Activated T-cell treated with anti-CD3 and anti-CD28 coated beads, Interleukin-2, amount 50 U/mL, for 72 hours (primary cell): ENCODE data around the gene VAV2. TPM values are rescaled to one million over a fixed set of nuclear protein-coding genes. Genes with fewer than 3 reads are reported as not detected.
"Not testable (repeated sequence)": the region's sequence is repeated elsewhere in the genome, so short reads cannot be mapped to it uniquely, and the experiment has no call there.

Experiments used
- ATAC-seq, 2 donors: fragments of 150-1000 bp; cut with Tn5 transposase; replicated peaks in 1 of 2; 2 replicates each; pipeline ENCODE4 v1.10.0; 2021; ENCODE audit warnings: moderate library complexity in 2 of 2, mild to moderate bottlenecking in 1 of 2
- DNase-seq, 2 donors: peaks; one replicate each; pipeline ENCODE4 v3.0.0; 2021 to 2022; ENCODE audit warnings: mixed read lengths in 1 of 2
- H3K27ac Mint-ChIP-seq: one replicate; pipeline ENCODE4 v1.8.0; 2022; ENCODE audit warnings: mild to moderate bottlenecking, moderate library complexity, mixed read lengths
- H3K27me3 Mint-ChIP-seq: one replicate; pipeline ENCODE4 v1.8.0; 2022; ENCODE audit warnings: low read depth, mixed read lengths
- H3K36me3 Mint-ChIP-seq, 2 donors: one replicate each; pipeline ENCODE4 v1.8.0; 2022; ENCODE audit warnings: mixed read lengths in 2 of 2, mild to moderate bottlenecking in 1 of 2; ENCODE audit not compliant: insufficient read depth in 2 of 2
- H3K4me1 Mint-ChIP-seq: one replicate; pipeline ENCODE4 v1.8.0; 2022; ENCODE audit warnings: low read depth, mixed read lengths
- H3K4me3 Mint-ChIP-seq, 2 donors: one replicate each; pipeline ENCODE4 v1.8.0; 2022; ENCODE audit warnings: mild to moderate bottlenecking in 2 of 2, mixed read lengths in 2 of 2, moderate library complexity in 2 of 2
- H3K9me3 Mint-ChIP-seq, 2 donors: one replicate each; pipeline ENCODE4 v1.8.0; 2022; ENCODE audit warnings: mixed read lengths in 2 of 2
- total RNA-seq, 2 donors: library from RNA; stranded (reverse); gene quantifications; one replicate each; pipeline ENCODE4 v1.2.3, GENCODE V29; 2022

The VAV2 gene
- total RNA-seq, 2 donors from 2014 or later, result 4.6 to 5.1 TPM

GRCh38 chr9:133772581-133772980, 219.5 kb downstream of the VAV2 start:
- Mint-ChIP-seq H3K27ac (no peak overlapping the region), H3K4me3 (no peak overlapping the region), H3K36me3 (peaks cover 2 to 5% of the 10 kb centered on the region in 2 donors), H3K4me1 (no peaks in the 10 kb centered on the region), H3K9me3 (peaks cover 0 to 2% of the 10 kb centered on the region in 2 donors), H3K27me3 (no peaks in the 10 kb centered on the region)
- DNase-seq, result no peak
- no peak for ATAC-seq

DNA sequence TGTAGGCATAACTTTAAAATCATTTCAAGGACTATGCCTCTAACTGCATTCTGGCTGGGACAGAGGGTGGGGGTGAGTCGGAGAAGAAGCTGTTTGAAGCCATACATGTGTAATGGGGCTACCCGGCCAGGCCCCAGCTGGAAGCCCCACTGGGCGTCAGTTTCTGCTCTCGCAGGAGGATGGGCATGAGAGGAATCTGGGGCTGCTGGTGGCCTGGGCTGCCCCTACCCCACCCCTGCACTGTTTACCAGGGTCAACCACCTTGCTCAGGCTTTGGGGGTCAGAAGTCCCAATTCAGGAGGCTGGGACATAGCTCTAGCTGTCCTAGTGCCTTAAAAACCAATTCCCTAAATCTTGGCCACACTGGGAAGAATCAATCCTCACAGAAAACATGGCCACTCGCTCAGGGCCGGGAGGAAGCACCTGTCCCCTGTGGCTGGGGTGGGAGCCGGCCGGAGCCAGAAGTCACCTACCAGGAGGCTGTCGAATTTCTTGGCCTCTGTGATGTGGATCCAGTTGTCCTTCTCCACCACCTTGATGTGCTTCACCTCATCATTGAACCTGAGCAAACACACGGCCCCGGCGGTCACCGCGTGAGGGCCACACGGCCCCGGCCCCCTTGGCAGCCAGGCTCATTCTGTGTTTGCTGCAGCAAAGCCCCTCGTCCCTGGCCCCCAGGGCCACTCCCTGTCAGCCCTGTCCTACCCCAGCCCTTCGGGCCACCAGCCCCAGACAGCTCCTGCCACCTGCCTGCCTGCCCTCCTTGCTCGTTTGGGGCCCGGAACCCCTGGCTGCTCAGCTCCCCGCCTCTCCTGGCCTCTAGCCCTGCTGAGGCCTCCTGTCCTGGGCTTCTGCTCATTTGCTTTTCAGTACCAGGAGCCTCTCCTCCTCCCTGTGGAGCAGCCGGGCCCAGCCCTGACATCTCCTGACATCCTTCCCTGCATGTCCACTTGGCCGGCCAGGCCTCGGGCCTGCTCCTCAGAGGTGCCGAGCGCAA, 220.3 kb downstream of the VAV2 start:
- ATAC-seq (no peak), DNase-seq (no peak)
- Mint-ChIP-seq H3K27ac (no peak overlapping the region), H3K9me3 (peaks cover under 1 to 2% of the 10 kb centered on the region in 2 donors), H3K27me3 (no peaks in the 10 kb centered on the region), H3K36me3 (peaks cover 2 to 6% of the 10 kb centered on the region in 2 donors), H3K4me1 (no peaks in the 10 kb centered on the region), H3K4me3 (no peak overlapping the region)

DNA sequence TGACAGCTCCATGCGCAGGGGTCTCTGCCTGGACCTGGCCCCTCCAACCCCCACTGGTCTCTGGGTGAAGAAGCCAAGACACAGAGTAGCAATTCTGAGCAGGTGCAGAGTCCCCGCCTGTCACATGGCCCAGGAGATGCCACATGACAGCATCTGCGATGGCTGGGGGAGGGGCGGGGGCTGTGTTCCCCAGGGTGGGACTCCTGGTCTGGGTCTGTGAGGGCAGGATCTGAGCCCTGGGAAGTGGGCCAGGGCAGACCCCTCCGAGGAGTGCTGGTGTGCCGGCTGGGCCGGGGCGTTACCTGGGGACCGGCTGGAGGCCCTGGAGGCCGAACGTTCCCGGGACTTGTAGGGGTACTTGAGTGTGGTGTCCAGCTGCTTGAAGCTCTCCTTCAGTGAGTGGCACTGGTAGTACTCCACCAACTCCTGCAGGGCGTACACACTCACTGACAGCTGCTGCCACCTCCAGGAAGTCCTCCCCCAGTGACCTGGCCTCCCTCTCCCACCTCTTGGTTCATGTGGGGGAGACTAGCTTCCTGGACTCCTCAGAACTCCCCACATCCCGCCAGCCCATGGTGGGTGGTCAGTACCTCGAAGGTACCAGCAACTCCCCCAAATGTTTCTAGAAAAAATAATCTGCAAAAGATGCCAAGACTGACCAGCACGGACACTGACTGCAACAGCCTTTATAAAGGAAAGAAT, 221.9 kb downstream of the VAV2 start:
- Mint-ChIP-seq H3K36me3 (peaks cover 6 to 11% of the 10 kb centered on the region in 2 donors), H3K4me3 (no peak overlapping the region), H3K27me3 (no peaks in the 10 kb centered on the region), H3K27ac (no peak overlapping the region), H3K4me1 (no peaks in the 10 kb centered on the region), H3K9me3 (peaks cover 5 to 7% of the 10 kb centered on the region in 2 donors)
- ATAC-seq (no peak), DNase-seq (no peak)

DNA sequence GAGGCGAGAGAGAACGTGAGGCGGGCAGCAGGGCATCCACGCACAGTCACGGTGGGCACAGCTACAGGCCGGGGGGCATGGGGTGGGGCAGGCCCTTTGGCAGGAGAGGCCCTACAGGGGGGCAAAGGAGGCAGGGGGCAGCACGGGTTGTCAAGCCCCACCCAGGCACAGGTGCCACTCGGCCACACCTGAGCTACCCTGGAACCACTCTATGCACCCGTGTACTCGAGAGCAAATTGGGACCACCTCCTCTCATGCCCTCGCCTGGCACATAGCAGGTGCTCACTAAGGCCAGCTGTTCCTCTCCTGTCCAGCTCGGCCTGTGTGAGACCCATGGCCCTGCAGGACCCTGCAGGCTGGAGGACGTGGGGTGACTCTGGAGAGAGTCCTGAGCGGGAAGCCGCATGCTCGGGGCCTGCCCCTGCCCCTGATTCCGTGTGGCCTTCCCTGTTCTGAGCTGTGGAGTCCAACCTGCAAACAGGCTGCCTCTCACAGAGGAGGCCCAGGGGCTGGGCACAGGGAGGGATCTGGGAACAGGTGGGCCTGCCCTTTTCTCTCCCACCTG, 222.5 kb downstream of the VAV2 start:
- peaks cover 8% of the 10 kb centered on the region in 2 donors for H3K36me3 Mint-ChIP-seq

GRCh38 chr9:133768859-133769510, 223.1 kb downstream of the VAV2 start:
- Mint-ChIP-seq H3K27me3 (no peaks in the 10 kb centered on the region), H3K36me3 (peaks cover 6 to 11% of the 10 kb centered on the region in 2 donors), H3K4me3 (no peak overlapping the region), H3K4me1 (no peaks in the 10 kb centered on the region), H3K9me3 (peaks cover 7% of the 10 kb centered on the region in 2 donors), H3K27ac (no peak overlapping the region)
- ATAC-seq (no peak), DNase-seq (no peak)

More for the DNA sequence above, 222.5 kb downstream of the VAV2 start:
- Mint-ChIP-seq H3K4me3 (no peak overlapping the region), H3K4me1 (no peaks in the 10 kb centered on the region), H3K9me3 (peaks cover 5 to 7% of the 10 kb centered on the region in 2 donors), H3K27ac (no peak overlapping the region), H3K27me3 (no peaks in the 10 kb centered on the region)
- ATAC-seq (no peak), DNase-seq (no peak)

DNA sequence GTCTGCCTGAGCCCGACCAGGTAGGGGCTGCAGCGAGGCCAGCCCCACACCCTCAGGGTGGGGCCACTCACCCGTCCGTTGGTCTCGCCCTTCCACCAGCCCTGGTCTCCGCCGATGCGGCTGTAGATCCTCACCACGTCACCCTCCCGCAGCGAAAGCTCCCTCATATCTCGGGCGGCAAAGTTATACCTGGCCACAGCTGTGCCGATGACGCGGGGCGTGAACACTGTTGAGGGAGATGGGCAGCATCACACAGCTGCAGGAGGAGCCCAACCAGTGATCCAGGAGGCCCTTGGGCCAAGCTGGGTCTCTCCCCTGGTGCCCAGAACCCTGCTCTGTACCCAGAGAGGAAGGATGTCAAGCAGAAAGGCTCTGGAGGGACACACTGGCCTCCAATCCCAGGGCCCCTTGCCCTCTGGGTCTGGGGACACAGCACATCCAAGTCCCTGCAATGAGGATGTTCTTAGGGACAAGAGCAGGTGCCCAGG, 223.7 kb downstream of the VAV2 start:
- no peaks in the 10 kb centered on the region for H3K27me3 Mint-ChIP-seq
- H3K4me3 Mint-ChIP-seq, result no peak overlapping the region
- H3K27ac Mint-ChIP-seq, result no peak overlapping the region
- peaks cover 6 to 14% of the 10 kb centered on the region in 2 donors for H3K36me3 Mint-ChIP-seq
- DNase-seq (no peak), ATAC-seq (no peak)
- H3K4me1 Mint-ChIP-seq, result no peaks in the 10 kb centered on the region
- peaks cover 7% of the 10 kb centered on the region in 2 donors for H3K9me3 Mint-ChIP-seq

DNA sequence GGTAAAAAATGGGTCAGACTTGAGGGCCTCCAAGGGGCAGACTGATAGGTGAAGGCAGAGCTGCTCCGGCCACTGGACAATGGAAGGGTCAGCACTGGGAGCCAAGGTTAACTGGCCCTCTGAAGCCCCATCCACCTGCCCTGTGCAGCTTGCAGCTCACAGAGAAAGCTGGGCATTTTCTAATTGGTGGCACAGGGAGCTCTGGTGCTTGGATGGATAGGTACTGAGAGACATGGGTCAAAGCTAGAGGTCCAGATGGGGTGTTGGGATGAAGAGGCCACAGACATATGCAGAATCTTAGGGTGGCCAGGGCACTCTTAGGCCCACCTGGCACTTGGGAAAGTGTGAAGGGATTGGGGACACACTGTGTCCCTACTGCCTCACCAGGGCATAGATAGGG, 224.5 kb downstream of the VAV2 start:
- ATAC-seq, result no peak
- Mint-ChIP-seq H3K4me3 (no peak overlapping the region), H3K9me3 (peaks cover 7% of the 10 kb centered on the region in 2 donors), H3K36me3 (peaks cover 6 to 14% of the 10 kb centered on the region in 2 donors), H3K4me1 (no peaks in the 10 kb centered on the region), H3K27ac (no peak overlapping the region), H3K27me3 (no peaks in the 10 kb centered on the region)
- no peak for DNase-seq

- H3K36me3 Mint-ChIP-seq, result peaks cover 6 to 14% of the 10 kb centered on the region in 2 donors
- H3K9me3 Mint-ChIP-seq, result peaks cover 7% of the 10 kb centered on the region in 2 donors
- no peak overlapping the region for H3K4me3 Mint-ChIP-seq
- no peaks in the 10 kb centered on the region for H3K27me3 Mint-ChIP-seq
- no peaks in the 10 kb centered on the region for H3K4me1 Mint-ChIP-seq
- DNase-seq (no peak), ATAC-seq (no peak)
- H3K27ac Mint-ChIP-seq, result no peak overlapping the region
These were observed 225.1 kb downstream of the VAV2 start for GRCh38 chr9:133767008-133767407.

DNA sequence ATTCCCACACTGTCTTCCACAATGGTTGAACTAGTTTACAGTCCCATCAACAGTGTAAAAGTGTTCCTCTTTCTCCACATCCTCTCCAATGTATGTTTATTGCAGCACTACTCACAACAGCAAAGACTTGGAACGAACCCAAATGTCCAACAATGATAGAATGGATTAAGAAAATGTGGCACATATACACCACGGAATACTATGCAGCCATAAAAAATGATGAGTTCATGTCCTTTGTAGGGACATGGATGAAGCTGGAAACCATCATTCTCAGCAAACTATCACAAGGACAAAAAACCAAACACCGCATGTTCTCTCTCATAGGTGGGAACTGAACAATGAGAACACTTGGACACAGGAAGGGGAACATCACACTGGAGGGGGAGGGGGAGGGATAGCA, 225.9 kb downstream of the VAV2 start:
- not testable (repeated sequence) for H3K27me3 Mint-ChIP-seq, H3K9me3 Mint-ChIP-seq, H3K4me3 Mint-ChIP-seq, H3K27ac Mint-ChIP-seq, H3K4me1 Mint-ChIP-seq, ATAC-seq, DNase-seq
- peaks cover 6 to 14% of the 10 kb centered on the region in 2 donors for H3K36me3 Mint-ChIP-seq

GRCh38 chr9:133763272-133764183, 228.6 kb downstream of the VAV2 start:
- H3K4me3 Mint-ChIP-seq, result no peak overlapping the region
- H3K27ac Mint-ChIP-seq, result no peak overlapping the region
- H3K9me3 Mint-ChIP-seq, result peaks cover 7% of the 10 kb centered on the region in 2 donors

GRCh38 chr9:133762488-133763271, 229.4 kb downstream of the VAV2 start:
- H3K27me3 Mint-ChIP-seq, result no peaks in the 10 kb centered on the region
- no peak for DNase-seq

More at GRCh38 chr9:133763272-133764183, 228.6 kb downstream of the VAV2 start:
- ATAC-seq (no peak), DNase-seq (no peak)
- no peaks in the 10 kb centered on the region for H3K4me1 Mint-ChIP-seq
- H3K36me3 Mint-ChIP-seq, result peaks cover 6 to 14% of the 10 kb centered on the region in 2 donors
- no peaks in the 10 kb centered on the region for H3K27me3 Mint-ChIP-seq

More at GRCh38 chr9:133762488-133763271, 229.4 kb downstream of the VAV2 start:
- peaks cover 6 to 11% of the 10 kb centered on the region in 2 donors for H3K36me3 Mint-ChIP-seq
- H3K4me1 Mint-ChIP-seq, result no peaks in the 10 kb centered on the region
- H3K27ac Mint-ChIP-seq, result no peak overlapping the region
- no peak for ATAC-seq
- no peak overlapping the region for H3K4me3 Mint-ChIP-seq
- H3K9me3 Mint-ChIP-seq, result peaks cover 6 to 7% of the 10 kb centered on the region in 2 donors
